Measurements from ENCODE around the gene GRID2.

GRCh38 chr4:92501456-92501855, 197.7 kb downstream of the GRID2 start:
- TF ChIP-seq POLR2A (IDR thresholded peaks at IDR 0.05) (no peak), CTCF (IDR thresholded peaks at IDR 0.05) (no peak), POLR2AphosphoS5 (IDR thresholded peaks at IDR 0.05) (no peak), EP300 (IDR thresholded peaks at IDR 0.05) (no peak)

Data from stomach (tissue), 4 donors.